ENCODE data around the gene PIK3R2.

- no peak for TF ChIP-seq POLR2AphosphoS5 (IDR thresholded peaks at IDR 0.05; ENCODE audit: low read depth)
- no peak for TF ChIP-seq CREB1 (CRISPR knock-in tag; IDR thresholded peaks at IDR 0.05; ENCODE audit: low read depth)
- no peak for TF ChIP-seq REST (IDR thresholded peaks at IDR 0.05; ENCODE audit: unreplicated experiment)
- no peak for TF ChIP-seq EZH2 (IDR thresholded peaks at IDR 0.05; ENCODE audit: low read depth, unreplicated experiment)
- TF ChIP-seq ETS1 (IDR thresholded peaks at IDR 0.05): no peak
- TF ChIP-seq, protein P1, sequence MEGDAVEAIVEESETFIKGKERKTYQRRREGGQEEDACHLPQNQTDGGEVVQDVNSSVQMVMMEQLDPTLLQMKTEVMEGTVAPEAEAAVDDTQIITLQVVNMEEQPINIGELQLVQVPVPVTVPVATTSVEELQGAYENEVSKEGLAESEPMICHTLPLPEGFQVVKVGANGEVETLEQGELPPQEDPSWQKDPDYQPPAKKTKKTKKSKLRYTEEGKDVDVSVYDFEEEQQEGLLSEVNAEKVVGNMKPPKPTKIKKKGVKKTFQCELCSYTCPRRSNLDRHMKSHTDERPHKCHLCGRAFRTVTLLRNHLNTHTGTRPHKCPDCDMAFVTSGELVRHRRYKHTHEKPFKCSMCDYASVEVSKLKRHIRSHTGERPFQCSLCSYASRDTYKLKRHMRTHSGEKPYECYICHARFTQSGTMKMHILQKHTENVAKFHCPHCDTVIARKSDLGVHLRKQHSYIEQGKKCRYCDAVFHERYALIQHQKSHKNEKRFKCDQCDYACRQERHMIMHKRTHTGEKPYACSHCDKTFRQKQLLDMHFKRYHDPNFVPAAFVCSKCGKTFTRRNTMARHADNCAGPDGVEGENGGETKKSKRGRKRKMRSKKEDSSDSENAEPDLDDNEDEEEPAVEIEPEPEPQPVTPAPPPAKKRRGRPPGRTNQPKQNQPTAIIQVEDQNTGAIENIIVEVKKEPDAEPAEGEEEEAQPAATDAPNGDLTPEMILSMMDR (conservative IDR thresholded peaks at IDR 0.05; ENCODE audit: low read depth in 2 of 2): peak; percentile 75 to 97
- TF ChIP-seq EZH2phosphoT487 (IDR thresholded peaks at IDR 0.05; ENCODE audit: unreplicated experiment): no peak
- TF ChIP-seq JUNB (IDR thresholded peaks at IDR 0.05; ENCODE audit: unreplicated experiment): no peak
- no peak for TF ChIP-seq ZNF114 (CRISPR knock-in tag; IDR thresholded peaks at IDR 0.05)
- no peak for TF ChIP-seq ZNF331 (CRISPR knock-in tag; IDR thresholded peaks at IDR 0.05; ENCODE audit: low read depth)
- TF ChIP-seq STAT1 (IDR thresholded peaks at IDR 0.05; ENCODE audit: unreplicated experiment): no peak
- no peak for TF ChIP-seq NANOG (IDR thresholded peaks at IDR 0.05; ENCODE audit: borderline replicate concordance)
- TF ChIP-seq, protein P2, sequence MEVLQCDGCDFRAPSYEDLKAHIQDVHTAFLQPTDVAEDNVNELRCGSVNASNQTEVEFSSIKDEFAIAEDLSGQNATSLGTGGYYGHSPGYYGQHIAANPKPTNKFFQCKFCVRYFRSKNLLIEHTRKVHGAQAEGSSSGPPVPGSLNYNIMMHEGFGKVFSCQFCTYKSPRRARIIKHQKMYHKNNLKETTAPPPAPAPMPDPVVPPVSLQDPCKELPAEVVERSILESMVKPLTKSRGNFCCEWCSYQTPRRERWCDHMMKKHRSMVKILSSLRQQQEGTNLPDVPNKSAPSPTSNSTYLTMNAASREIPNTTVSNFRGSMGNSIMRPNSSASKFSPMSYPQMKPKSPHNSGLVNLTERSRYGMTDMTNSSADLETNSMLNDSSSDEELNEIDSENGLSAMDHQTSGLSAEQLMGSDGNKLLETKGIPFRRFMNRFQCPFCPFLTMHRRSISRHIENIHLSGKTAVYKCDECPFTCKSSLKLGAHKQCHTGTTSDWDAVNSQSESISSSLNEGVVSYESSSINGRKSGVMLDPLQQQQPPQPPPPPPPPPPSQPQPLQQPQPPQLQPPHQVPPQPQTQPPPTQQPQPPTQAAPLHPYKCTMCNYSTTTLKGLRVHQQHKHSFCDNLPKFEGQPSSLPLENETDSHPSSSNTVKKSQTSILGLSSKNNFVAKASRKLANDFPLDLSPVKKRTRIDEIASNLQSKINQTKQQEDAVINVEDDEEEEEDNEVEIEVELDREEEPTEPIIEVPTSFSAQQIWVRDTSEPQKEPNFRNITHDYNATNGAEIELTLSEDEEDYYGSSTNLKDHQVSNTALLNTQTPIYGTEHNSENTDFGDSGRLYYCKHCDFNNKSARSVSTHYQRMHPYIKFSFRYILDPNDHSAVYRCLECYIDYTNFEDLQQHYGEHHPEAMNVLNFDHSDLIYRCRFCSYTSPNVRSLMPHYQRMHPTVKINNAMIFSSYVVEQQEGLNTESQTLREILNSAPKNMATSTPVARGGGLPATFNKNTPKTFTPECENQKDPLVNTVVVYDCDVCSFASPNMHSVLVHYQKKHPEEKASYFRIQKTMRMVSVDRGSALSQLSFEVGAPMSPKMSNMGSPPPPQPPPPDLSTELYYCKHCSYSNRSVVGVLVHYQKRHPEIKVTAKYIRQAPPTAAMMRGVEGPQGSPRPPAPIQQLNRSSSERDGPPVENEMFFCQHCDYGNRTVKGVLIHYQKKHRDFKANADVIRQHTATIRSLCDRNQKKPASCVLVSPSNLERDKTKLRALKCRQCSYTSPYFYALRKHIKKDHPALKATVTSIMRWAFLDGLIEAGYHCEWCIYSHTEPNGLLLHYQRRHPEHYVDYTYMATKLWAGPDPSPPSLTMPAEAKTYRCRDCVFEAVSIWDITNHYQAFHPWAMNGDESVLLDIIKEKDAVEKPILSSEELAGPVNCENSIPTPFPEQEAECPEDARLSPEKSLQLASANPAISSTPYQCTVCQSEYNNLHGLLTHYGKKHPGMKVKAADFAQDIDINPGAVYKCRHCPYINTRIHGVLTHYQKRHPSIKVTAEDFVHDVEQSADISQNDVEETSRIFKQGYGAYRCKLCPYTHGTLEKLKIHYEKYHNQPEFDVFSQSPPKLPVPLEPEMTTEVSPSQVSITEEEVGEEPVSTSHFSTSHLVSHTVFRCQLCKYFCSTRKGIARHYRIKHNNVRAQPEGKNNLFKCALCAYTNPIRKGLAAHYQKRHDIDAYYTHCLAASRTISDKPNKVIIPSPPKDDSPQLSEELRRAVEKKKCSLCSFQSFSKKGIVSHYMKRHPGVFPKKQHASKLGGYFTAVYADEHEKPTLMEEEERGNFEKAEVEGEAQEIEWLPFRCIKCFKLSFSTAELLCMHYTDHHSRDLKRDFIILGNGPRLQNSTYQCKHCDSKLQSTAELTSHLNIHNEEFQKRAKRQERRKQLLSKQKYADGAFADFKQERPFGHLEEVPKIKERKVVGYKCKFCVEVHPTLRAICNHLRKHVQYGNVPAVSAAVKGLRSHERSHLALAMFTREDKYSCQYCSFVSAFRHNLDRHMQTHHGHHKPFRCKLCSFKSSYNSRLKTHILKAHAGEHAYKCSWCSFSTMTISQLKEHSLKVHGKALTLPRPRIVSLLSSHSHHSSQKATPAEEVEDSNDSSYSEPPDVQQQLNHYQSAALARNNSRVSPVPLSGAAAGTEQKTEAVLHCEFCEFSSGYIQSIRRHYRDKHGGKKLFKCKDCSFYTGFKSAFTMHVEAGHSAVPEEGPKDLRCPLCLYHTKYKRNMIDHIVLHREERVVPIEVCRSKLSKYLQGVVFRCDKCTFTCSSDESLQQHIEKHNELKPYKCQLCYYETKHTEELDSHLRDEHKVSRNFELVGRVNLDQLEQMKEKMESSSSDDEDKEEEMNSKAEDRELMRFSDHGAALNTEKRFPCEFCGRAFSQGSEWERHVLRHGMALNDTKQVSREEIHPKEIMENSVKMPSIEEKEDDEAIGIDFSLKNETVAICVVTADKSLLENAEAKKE (CRISPR knock-in tag; IDR thresholded peaks at IDR 0.05): no peak
Observed at GRCh38 chr19:18112989-18113478, 39.9 kb upstream of the PIK3R2 start.

Data from GM23338 (cell line).